ENCODE data around the gene NPRL2. TPM values are rescaled to one million over a fixed set of nuclear protein-coding genes. Genes with fewer than 3 reads are reported as not detected.
A peak's percentile ranks its signal among the peaks of the same experiment; 100 is the strongest.

Gene NPRL2
- total and polyA plus RNA-seq, 2 of the 13 experiments (the other 11 are each of a cell fraction or from before 2014, with no cell fraction given), result 30.6 to 51.4 TPM

- no peak for TF ChIP-seq ZBTB49 (CRISPR knock-in tag; IDR thresholded peaks at IDR 0.05; ENCODE audit: borderline replicate concordance)
- TF ChIP-seq ZBTB2 (CRISPR knock-in tag; IDR thresholded peaks at IDR 0.05; ENCODE audit: low read depth), result peak; percentile 65
- no peak for TF ChIP-seq ZNF577 (CRISPR knock-in tag; IDR thresholded peaks at IDR 0.05; ENCODE audit: borderline replicate concordance, low read depth)
- no peak for TF ChIP-seq IRF1 (CRISPR knock-in tag; IDR thresholded peaks at IDR 0.05; ENCODE audit: low read depth)
- no peak for TF ChIP-seq ZNF816 (CRISPR knock-in tag; IDR thresholded peaks at IDR 0.05; ENCODE audit: borderline replicate concordance)
- TF ChIP-seq TAF1 (CRISPR knock-in tag; IDR thresholded peaks at IDR 0.05), result peak; percentile 79; the same call in 1 of the 2 replicates
- no peak for TF ChIP-seq ZNF570 (CRISPR knock-in tag; IDR thresholded peaks at IDR 0.05; ENCODE audit: borderline replicate concordance)
- no peak for TF ChIP-seq CCAR2 (optimal IDR thresholded peaks at IDR 0.05; ENCODE audit: low read depth, low read length)
- TF ChIP-seq PRDM10 (CRISPR knock-in tag; IDR thresholded peaks at IDR 0.05; ENCODE audit: low read depth), result no peak
- peak; percentile 14; the same call in 1 of the 2 replicates for TF ChIP-seq RARA (CRISPR knock-in tag; IDR thresholded peaks at IDR 0.05)
- TF ChIP-seq YY1 (IDR thresholded peaks at IDR 0.05; ENCODE audit: insufficient read depth, insufficient replicate concordance, low read depth, low read length), result no peak
- TF ChIP-seq SP5 (CRISPR knock-in tag; IDR thresholded peaks at IDR 0.05; ENCODE audit: borderline replicate concordance, low read depth), result peak; percentile 72
- TF ChIP-seq ATF7 (IDR thresholded peaks at IDR 0.05), result no peak; the same call in 1 of the 2 replicates
- no peak for TF ChIP-seq ATF7 (CRISPR knock-in tag; IDR thresholded peaks at IDR 0.05)
- peak; percentile 40; the same call in 1 of the 2 replicates for TF ChIP-seq KMT2A (CRISPR knock-in tag; IDR thresholded peaks at IDR 0.05)
- TF ChIP-seq ZNF10 (CRISPR knock-in tag; IDR thresholded peaks at IDR 0.05; ENCODE audit: borderline replicate concordance, low read depth), result 0 out of 2 replicates have a peak, but pooled peaks have one; percentile 66
- no peak for TF ChIP-seq MATR3 (CRISPR knock-in tag; IDR thresholded peaks at IDR 0.05)
- TF ChIP-seq SRF (IDR thresholded peaks at IDR 0.05; ENCODE audit: low read depth, low read length), result no peak; the same call in 1 of the 2 replicates
- TF ChIP-seq SRSF1 (optimal IDR thresholded peaks at IDR 0.05; ENCODE audit: low read depth, low read length), result peak; percentile 34
Measured at GRCh38 chr3:50298836-50299637, 51.5 kb downstream of the NPRL2 start, which contains the start of the genes HYAL3 and NAA80 (continued).

Measured in HepG2 (cell line).